IgD-negative memory B cell (primary cell): ENCODE measurements around the gene CYFIP1. TPM values are rescaled to one million over a fixed set of nuclear protein-coding genes. Genes with fewer than 3 reads are reported as not detected.

ENCODE experiments used
- H3K27ac Mint-ChIP-seq, 3 donors: one replicate each; pipeline ENCODE4 v1.8.0; 2020 to 2022; ENCODE audit warnings: mild to moderate bottlenecking in 3 of 3, mixed read lengths in 3 of 3, moderate library complexity in 1 of 3
- H3K27me3 Mint-ChIP-seq: one replicate; pipeline ENCODE4 v1.8.0; 2021; ENCODE audit warnings: mixed read lengths
- H3K36me3 Mint-ChIP-seq: one replicate; pipeline ENCODE4 v1.8.0; 2020; ENCODE audit warnings: mild to moderate bottlenecking, mixed read lengths
- H3K4me1 Mint-ChIP-seq, 3 donors: one replicate each; pipeline ENCODE4 v1.8.0; 2020 to 2022; ENCODE audit warnings: mixed read lengths in 3 of 3, mild to moderate bottlenecking in 1 of 3
- H3K4me3 Mint-ChIP-seq, 4 donors: one replicate each; pipeline ENCODE4 v1.8.0; 2020 to 2022; ENCODE audit warnings: mild to moderate bottlenecking in 4 of 4, mixed read lengths in 4 of 4, moderate library complexity in 3 of 4
- H3K9me3 Mint-ChIP-seq, 3 donors: one replicate each; pipeline ENCODE4 v1.8.0; 2020 to 2021; ENCODE audit warnings: mixed read lengths in 3 of 3, mild to moderate bottlenecking in 1 of 3
- polyA plus RNA-seq: library from polyadenylated mRNA; unstranded; fragments of 300-500 nt; fragmentation: Illumina TruSeq; gene quantifications from one replicate; pipeline ENCODE4 v1.2.3, GENCODE V29; 2021

Gene CYFIP1
- polyA plus RNA-seq, 1 donor from 2014 or later, result 12.5 TPM

GRCh38 chr15:22979238-22980188, 655 bp downstream of the CYFIP1 start:
- H3K4me3 Mint-ChIP-seq, result peak overlapping the region; percentile 90 to 98 (median 95)

DNA sequence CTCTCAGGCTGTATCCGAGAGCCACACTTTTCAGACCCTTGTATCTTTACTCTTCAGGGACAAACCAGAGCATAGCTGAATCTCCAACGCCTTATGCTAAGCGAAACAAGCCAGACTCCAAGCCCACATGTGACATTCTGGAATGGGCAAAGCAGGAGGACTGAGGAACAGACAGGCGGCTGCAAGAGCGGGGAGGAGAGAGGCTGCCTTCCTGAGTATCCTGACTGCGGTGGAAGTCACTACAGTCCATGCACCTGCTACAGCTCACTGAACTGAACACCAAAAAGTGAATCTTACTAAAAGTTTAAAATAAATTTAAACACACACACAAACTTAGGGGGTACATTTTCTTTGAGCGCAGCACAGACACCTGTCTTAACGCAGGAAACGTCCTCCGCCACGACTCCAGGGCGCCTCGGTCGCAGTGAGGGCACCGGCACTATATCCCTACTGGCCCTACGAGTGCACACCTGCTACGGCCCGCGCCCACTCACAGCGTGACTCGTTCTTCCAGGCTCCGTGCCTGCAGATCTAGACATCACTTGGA, 1.4 kb downstream of the CYFIP1 start:
- H3K9me3 Mint-ChIP-seq, result peaks cover 0 to 4% (median 0%) of the 10 kb centered on the region in 3 donors
- H3K4me3 Mint-ChIP-seq, result peak overlapping the region; percentile 90 to 98 (median 95)
- H3K36me3 Mint-ChIP-seq, result no peaks in the 10 kb centered on the region
- peaks cover 8 to 20% (median 13%) of the 10 kb centered on the region in 3 donors for H3K4me1 Mint-ChIP-seq
- H3K27ac Mint-ChIP-seq, result no peak overlapping the region
- H3K27me3 Mint-ChIP-seq, result peaks cover 17% of the 10 kb centered on the region

More at GRCh38 chr15:22979238-22980188, 655 bp downstream of the CYFIP1 start:
- H3K27ac Mint-ChIP-seq, result peak overlapping the region in 1 of 3 donors; percentile 6
- peaks cover 0 to 4% (median 0%) of the 10 kb centered on the region in 3 donors for H3K9me3 Mint-ChIP-seq
- H3K36me3 Mint-ChIP-seq, result no peaks in the 10 kb centered on the region
- peaks cover 8 to 17% (median 13%) of the 10 kb centered on the region in 3 donors for H3K4me1 Mint-ChIP-seq
- H3K27me3 Mint-ChIP-seq, result peaks cover 17% of the 10 kb centered on the region

DNA sequence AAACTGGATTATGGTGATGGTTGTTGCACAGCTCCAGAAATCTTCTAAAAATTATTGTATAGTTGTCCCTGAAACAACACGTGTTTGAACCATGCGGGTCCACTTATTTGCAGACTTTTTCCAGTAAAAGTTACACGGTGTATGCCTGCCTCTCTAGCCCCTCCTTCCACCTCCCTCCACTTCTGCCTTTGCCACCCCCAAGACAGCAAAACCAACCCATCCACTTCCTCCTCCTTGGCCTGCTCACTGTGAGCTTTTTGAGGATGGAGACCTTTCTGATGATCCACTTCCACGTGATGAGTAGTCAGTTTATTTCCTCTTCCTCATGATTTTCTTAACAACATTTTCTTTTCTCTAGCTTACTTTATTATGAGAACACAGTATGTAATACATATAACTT, 5.4 kb downstream of the CYFIP1 start:
- H3K27ac Mint-ChIP-seq, result no peak overlapping the region
- H3K9me3 Mint-ChIP-seq, result peaks cover 0 to 4% (median 0%) of the 10 kb centered on the region in 3 donors
- peaks cover 10% of the 10 kb centered on the region for H3K27me3 Mint-ChIP-seq
- H3K4me3 Mint-ChIP-seq, result peak overlapping the region in 1 of 4 donors; percentile 47
- peaks cover 10 to 27% (median 17%) of the 10 kb centered on the region in 3 donors for H3K4me1 Mint-ChIP-seq
- no peaks in the 10 kb centered on the region for H3K36me3 Mint-ChIP-seq

DNA sequence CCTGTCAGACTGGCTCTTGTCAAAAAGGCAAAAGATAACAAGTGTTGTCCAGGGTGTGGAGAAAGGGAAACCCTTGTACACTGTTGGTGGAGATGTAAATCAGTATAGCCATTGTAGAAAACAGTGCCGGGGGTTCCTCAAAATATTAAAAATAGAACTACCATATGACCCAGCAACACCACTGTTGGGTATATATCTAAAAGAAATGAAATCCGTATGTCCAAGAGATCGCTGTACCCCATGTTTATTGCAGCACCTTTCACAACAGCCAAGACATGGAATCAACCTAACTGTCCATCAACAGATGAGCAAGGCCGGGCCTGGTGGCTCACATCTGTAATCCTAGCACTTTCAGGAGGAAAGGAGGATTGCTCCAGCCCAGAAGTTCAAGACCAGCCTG, 6.2 kb downstream of the CYFIP1 start:
- peaks cover 0 to 4% (median 0%) of the 10 kb centered on the region in 3 donors for H3K9me3 Mint-ChIP-seq
- H3K4me3 Mint-ChIP-seq, result no peak overlapping the region
- H3K27ac Mint-ChIP-seq, result no peak overlapping the region
- peaks cover 8 to 19% (median 12%) of the 10 kb centered on the region in 3 donors for H3K4me1 Mint-ChIP-seq
- H3K27me3 Mint-ChIP-seq, result peaks cover 7% of the 10 kb centered on the region
- peaks cover 2% of the 10 kb centered on the region for H3K36me3 Mint-ChIP-seq

DNA sequence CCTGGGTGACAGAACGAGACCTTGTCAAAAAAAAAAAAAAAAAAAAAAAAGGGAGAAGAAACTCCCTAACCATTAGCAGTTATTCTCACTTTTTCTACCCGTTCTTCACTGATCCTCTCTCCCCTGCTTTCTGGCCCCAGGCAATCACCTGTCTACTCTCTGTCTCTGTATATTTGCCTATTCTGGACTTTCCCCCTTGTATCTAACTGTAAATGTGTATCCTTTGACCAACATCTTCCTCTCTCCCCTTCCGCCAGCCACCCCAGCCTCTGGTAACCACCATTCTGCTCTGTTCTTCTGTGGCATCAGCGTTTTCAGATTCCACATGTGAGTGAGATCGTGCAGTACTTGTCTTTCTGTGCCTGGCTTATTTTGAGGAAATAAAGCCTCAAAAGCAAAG, 6.9 kb downstream of the CYFIP1 start:
- peaks cover 2% of the 10 kb centered on the region for H3K36me3 Mint-ChIP-seq
- H3K4me3 Mint-ChIP-seq, result peak overlapping the region in 2 of 4 donors; percentile 46 to 69
- peaks cover 0 to 4% (median 0%) of the 10 kb centered on the region in 3 donors for H3K9me3 Mint-ChIP-seq
- peaks cover 4 to 15% (median 5%) of the 10 kb centered on the region in 3 donors for H3K4me1 Mint-ChIP-seq
- H3K27me3 Mint-ChIP-seq, result no peaks in the 10 kb centered on the region
- peak overlapping the region in 1 of 3 donors; percentile 54 for H3K27ac Mint-ChIP-seq

GRCh38 chr15:22969489-22969888, 10.7 kb downstream of the CYFIP1 start:
- Mint-ChIP-seq H3K9me3 (no peaks in the 10 kb centered on the region), H3K36me3 (peaks cover 2% of the 10 kb centered on the region), H3K27me3 (no peaks in the 10 kb centered on the region), H3K27ac (no peak overlapping the region), H3K4me1 (peaks cover 4 to 11% (median 4%) of the 10 kb centered on the region in 3 donors), H3K4me3 (no peak overlapping the region)

DNA sequence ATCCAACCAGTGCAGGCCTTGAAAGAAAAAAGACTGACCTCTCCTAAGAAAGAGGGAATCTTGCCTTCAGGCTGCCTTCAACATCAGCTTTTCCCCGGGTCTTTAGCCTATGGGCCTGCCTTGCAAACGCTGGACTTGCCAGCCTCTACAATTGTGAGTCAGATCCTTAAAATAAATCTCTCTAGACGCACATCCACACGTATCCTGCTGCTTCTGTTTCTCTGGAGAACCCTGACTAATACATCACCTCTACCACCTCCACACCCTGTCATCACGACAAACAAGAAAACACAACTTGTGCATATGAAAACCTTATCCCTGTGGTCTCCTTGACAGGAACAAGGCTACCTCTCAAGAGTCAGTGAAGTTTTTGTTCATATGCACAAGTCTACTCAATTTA, 11.8 kb downstream of the CYFIP1 start:
- H3K36me3 Mint-ChIP-seq, result peaks cover 2% of the 10 kb centered on the region
- no peak overlapping the region for H3K4me3 Mint-ChIP-seq
- peaks cover 2 to 5% (median 4%) of the 10 kb centered on the region in 3 donors for H3K4me1 Mint-ChIP-seq
- no peaks in the 10 kb centered on the region for H3K27me3 Mint-ChIP-seq
- H3K9me3 Mint-ChIP-seq, result no peaks in the 10 kb centered on the region
- no peak overlapping the region for H3K27ac Mint-ChIP-seq

GRCh38 chr15:22967084-22967770, 12.9 kb downstream of the CYFIP1 start:
- H3K9me3 Mint-ChIP-seq, result no peaks in the 10 kb centered on the region
- H3K27ac Mint-ChIP-seq, result no peak overlapping the region
- H3K27me3 Mint-ChIP-seq, result peaks cover 2% of the 10 kb centered on the region
- H3K4me3 Mint-ChIP-seq, result no peak overlapping the region
- H3K36me3 Mint-ChIP-seq, result peaks cover 2% of the 10 kb centered on the region
- H3K4me1 Mint-ChIP-seq, result peaks cover 0 to 2% (median 1%) of the 10 kb centered on the region in 3 donors

GRCh38 chr15:22966321-22967083, 13.7 kb downstream of the CYFIP1 start:
- Mint-ChIP-seq H3K27me3 (peaks cover 2% of the 10 kb centered on the region), H3K36me3 (peaks cover 2% of the 10 kb centered on the region), H3K27ac (no peak overlapping the region), H3K4me1 (peaks cover 2 to 3% (median 2%) of the 10 kb centered on the region in 3 donors), H3K4me3 (no peak overlapping the region), H3K9me3 (no peaks in the 10 kb centered on the region)

GRCh38 chr15:22963641-22964040, 16.5 kb downstream of the CYFIP1 start:
- Mint-ChIP-seq H3K9me3 (no peaks in the 10 kb centered on the region), H3K36me3 (no peaks in the 10 kb centered on the region), H3K27me3 (peaks cover 6% of the 10 kb centered on the region), H3K27ac (no peak overlapping the region), H3K4me1 (peaks cover 7 to 13% (median 9%) of the 10 kb centered on the region in 3 donors), H3K4me3 (no peak overlapping the region)

- Mint-ChIP-seq H3K4me1 (peaks cover 11 to 16% (median 12%) of the 10 kb centered on the region in 3 donors), H3K27ac (no peak overlapping the region), H3K27me3 (peaks cover 6% of the 10 kb centered on the region), H3K4me3 (no peak overlapping the region), H3K9me3 (no peaks in the 10 kb centered on the region), H3K36me3 (no peaks in the 10 kb centered on the region)
Measured at GRCh38 chr15:22962611-22963010, 17.6 kb downstream of the CYFIP1 start.

DNA sequence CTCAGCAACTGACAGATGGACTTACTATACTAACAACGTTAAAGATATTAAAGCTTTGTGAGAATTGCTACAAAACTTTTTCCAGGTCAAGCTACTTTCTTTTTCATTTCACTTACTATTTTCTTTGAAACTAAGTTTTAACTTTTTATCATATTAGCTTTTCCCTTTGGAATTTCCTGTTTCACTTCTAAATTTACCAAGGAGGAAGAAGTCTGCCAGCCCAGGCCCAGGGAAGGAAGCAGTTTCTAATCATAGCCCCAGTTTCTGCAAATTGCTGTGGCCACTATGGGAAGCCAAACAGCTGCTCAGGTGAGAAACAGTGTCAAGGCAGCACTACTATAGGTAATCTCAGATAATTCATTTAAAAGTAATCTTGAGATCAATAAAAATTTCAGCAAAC, 18.4 kb downstream of the CYFIP1 start:
- Mint-ChIP-seq H3K36me3 (no peaks in the 10 kb centered on the region), H3K27me3 (peaks cover 6% of the 10 kb centered on the region), H3K4me1 (peaks cover 12 to 16% (median 13%) of the 10 kb centered on the region in 3 donors), H3K4me3 (no peak overlapping the region), H3K27ac (no peak overlapping the region), H3K9me3 (no peaks in the 10 kb centered on the region)

DNA sequence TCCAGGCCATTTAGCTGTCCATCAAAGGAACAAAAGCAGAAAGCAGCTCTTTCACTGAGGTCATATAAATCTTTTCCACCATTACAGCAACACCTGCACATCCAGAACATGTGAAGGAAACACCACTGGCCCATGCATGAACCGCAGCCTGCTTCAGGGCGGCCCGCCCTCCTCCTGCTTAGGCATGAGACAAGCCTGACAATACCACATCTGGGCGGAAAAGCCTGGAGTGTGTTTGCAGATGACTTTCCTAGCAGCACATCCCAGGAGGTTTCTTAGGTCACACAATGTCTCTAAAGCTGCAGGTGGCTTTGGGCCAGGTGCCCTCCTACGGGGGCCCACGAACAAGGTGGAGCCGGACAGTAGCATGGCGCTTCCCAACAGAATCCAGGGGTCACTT, 19.6 kb downstream of the CYFIP1 start:
- Mint-ChIP-seq H3K9me3 (no peaks in the 10 kb centered on the region), H3K36me3 (no peaks in the 10 kb centered on the region), H3K4me1 (peaks cover 12 to 16% (median 13%) of the 10 kb centered on the region in 3 donors), H3K27me3 (peaks cover 6% of the 10 kb centered on the region), H3K27ac (no peak overlapping the region), H3K4me3 (no peak overlapping the region)

- Mint-ChIP-seq H3K9me3 (no peaks in the 10 kb centered on the region), H3K4me1 (peaks cover 12 to 16% (median 13%) of the 10 kb centered on the region in 3 donors), H3K27me3 (peaks cover 6% of the 10 kb centered on the region), H3K27ac (peak overlapping the region in 1 of 3 donors; percentile 54), H3K36me3 (no peaks in the 10 kb centered on the region), H3K4me3 (peak overlapping the region in 1 of 4 donors; percentile 50)
Measured at GRCh38 chr15:22960126-22960525, 20.0 kb downstream of the CYFIP1 start.
